HCT116 (cell line): ENCODE data around the gene HBG1. TPM values are rescaled to one million over a fixed set of nuclear protein-coding genes. Genes with fewer than 3 reads are reported as not detected.

ENCODE experiments used
- ATAC-seq: fragments of 200-7000 bp; cut with Tn5 transposase; 2 replicates; pipeline ENCODE4 v1.9.1; 2020; ENCODE audit warnings: mild to moderate bottlenecking, moderate library complexity
- BruUV-seq: library from RNA; stranded (reverse); fragments of 400-500 nt; replicated peaks from 2 replicates; lab custom pipeline; 2021; lab: Mats Ljungman, UMichigan
- CTCF ChIA-PET: fragments of 300-600 bp; sonication (Branson Sonifier 250); formaldehyde crosslinking; loops from one replicate; lab custom pipeline; 2021; ENCODE audit warnings: antibody characterized with exemption; lab: Charles Lee
- POLR2A ChIA-PET: fragments of 300-600, 350-600 bp; sonication (Branson Sonifier 250); formaldehyde crosslinking; loops from one replicate; lab custom pipeline; 2021; ENCODE audit warnings: antibody characterized with exemption; lab: Charles Lee
- RAD21 ChIA-PET, 2 experiments: fragments of 300-600 bp; sonication (Branson Sonifier 250); formaldehyde crosslinking; loops; one replicate each; lab custom pipeline; 2023; ENCODE audit warnings: low total read pairs in 2 of 2; ENCODE audit not compliant: uncharacterized antibody in 2 of 2, unreplicated experiment in 2 of 2, low non-redundant PET in 1 of 2; lab: Charles Lee
- DNase-seq: peaks from one replicate; pipeline ENCODE4 v3.0.0-alpha.2; 2010; ENCODE audit warnings: low read depth, low spot score
- H2AFZ ChIP-seq: fragments of 200-600 bp; shearing (Covaris generic), sonication (generic); 2 replicates; pipeline ENCODE4 v1.6.1; 2017; ENCODE audit warnings: low read depth, mixed run types, mixed read lengths, antibody characterized with exemption, low read length; ENCODE audit not compliant: poor library complexity, severe bottlenecking
- H3K27ac ChIP-seq: 2 replicates; pipeline ENCODE4 v1.5.1; 2012; ENCODE audit warnings: low read depth, low read length
- H3K27me3 ChIP-seq: fragments of 200-600 bp; sonication (generic); 2 replicates; pipeline ENCODE4 v1.6.1; 2016; ENCODE audit warnings: mixed run types, low read length, mixed read lengths; ENCODE audit not compliant: insufficient read depth
- H3K36me3 ChIP-seq, 2 experiments: fragments of 200-500 bp in 1 of 2; fragments of 200-600 bp in 1 of 2; sonication (Bioruptor generic) in 1 of 2; sonication (generic) in 1 of 2; 2 replicates each; pipeline versions ENCODE4 v1.5.1 to v1.6.1; 2014 to 2016; ENCODE audit warnings: low read length in 2 of 2, inconsistent platforms in 1 of 2, mixed read lengths in 1 of 2, mixed run types in 1 of 2; ENCODE audit not compliant: insufficient read depth in 2 of 2, control insufficient read depth in 1 of 2
- H3K4me1 ChIP-seq, 2 experiments: fragments of 200-600 bp in 1 of 2; sonication (generic) in 1 of 2; 2 replicates each; pipeline versions ENCODE4 v1.5.1 to v1.6.1; 2012 to 2017; ENCODE audit warnings: low read length in 2 of 2, inconsistent platforms in 1 of 2, mild to moderate bottlenecking in 1 of 2, mixed read lengths in 1 of 2, mixed run types in 1 of 2, moderate library complexity in 1 of 2; ENCODE audit not compliant: insufficient read depth in 2 of 2, control insufficient read depth in 1 of 2
- H3K4me2 ChIP-seq: fragments of 200-600 bp; sonication (generic); 2 replicates; pipeline ENCODE4 v1.6.1; 2017; ENCODE audit warnings: mixed run types, low read length, mixed read lengths
- H3K4me3 ChIP-seq, 2 experiments: fragments of 200-600 bp in 1 of 2; sonication (generic) in 1 of 2; replicated peaks in 1 of 2; 2 replicates each; pipeline ENCODE4 v1.5.1; 2011 to 2016; ENCODE audit warnings: low read length in 2 of 2, control low read depth in 1 of 2, low read depth in 1 of 2, mild to moderate bottlenecking in 1 of 2, mixed read lengths in 1 of 2, mixed run types in 1 of 2
- H3K79me2 ChIP-seq: fragments of 200-600 bp; sonication (generic); 2 replicates; pipeline ENCODE4 v1.6.1; 2017; ENCODE audit warnings: mild to moderate bottlenecking, mixed run types, low read length, moderate library complexity, mixed read lengths; ENCODE audit not compliant: insufficient read depth
- H3K9ac ChIP-seq: fragments of 200-600 bp; sonication (generic); 2 replicates; pipeline ENCODE4 v1.6.1; 2016; ENCODE audit warnings: low read length, mixed read lengths
- H3K9me2 ChIP-seq: fragments of 200-600 bp; sonication (generic), shearing (Covaris generic); 2 replicates; pipeline ENCODE4 v1.6.1; 2017; ENCODE audit warnings: mixed run types, mild to moderate bottlenecking, moderate library complexity; ENCODE audit not compliant: insufficient read depth
- H3K9me3 ChIP-seq, 2 experiments: fragments of 200-500 bp in 1 of 2; fragments of 200-600 bp in 1 of 2; sonication (Bioruptor generic) in 1 of 2; sonication (generic) in 1 of 2; 2 replicates each; pipeline ENCODE4 v1.6.1; 2014 to 2017; ENCODE audit warnings: low read length in 2 of 2, mixed read lengths in 2 of 2, inconsistent platforms in 1 of 2, low read depth in 1 of 2, mild to moderate bottlenecking in 1 of 2, mixed run types in 1 of 2, moderate library complexity in 1 of 2; ENCODE audit not compliant: control insufficient read depth in 1 of 2, insufficient read depth in 1 of 2
- H4K20me1 ChIP-seq: fragments of 200-600 bp; sonication (generic), shearing (Covaris generic); 2 replicates; pipeline ENCODE4 v1.6.1; 2017; ENCODE audit warnings: mixed run types, mild to moderate bottlenecking, moderate library complexity; ENCODE audit not compliant: insufficient read depth
- CEBPB ChIP-seq: IDR thresholded peaks from 2 replicates; pipeline ENCODE4 v1.6.1; 2012; ENCODE audit warnings: low read depth
- EGR1 ChIP-seq: IDR thresholded peaks from 2 replicates; pipeline ENCODE4 v1.6.1; 2012; ENCODE audit warnings: low read depth
- EZH2phosphoT487 ChIP-seq: fragments of 200-600 bp; IDR thresholded peaks from 2 replicates; pipeline ENCODE4 v1.6.1; 2018; ENCODE audit warnings: antibody characterized with exemption, borderline replicate concordance
- FOSL1 ChIP-seq: IDR thresholded peaks from 2 replicates; pipeline ENCODE4 v1.6.1; 2012; ENCODE audit warnings: low read depth
- JUND ChIP-seq: IDR thresholded peaks from 2 replicates; pipeline ENCODE4 v1.6.1; 2012
- MAX ChIP-seq: IDR thresholded peaks from 2 replicates; pipeline ENCODE4 v1.6.1; 2012
- RAD21 ChIP-seq: IDR thresholded peaks from 2 replicates; pipeline ENCODE4 v1.6.1; 2012; ENCODE audit warnings: low read depth, mild to moderate bottlenecking
- SP1 ChIP-seq: IDR thresholded peaks from 2 replicates; pipeline ENCODE4 v1.6.1; 2012; ENCODE audit warnings: low read depth
- SRF ChIP-seq: IDR thresholded peaks from 2 replicates; pipeline ENCODE4 v1.6.1; 2012; ENCODE audit warnings: low read depth
- TCF7L2 ChIP-seq: IDR thresholded peaks from 2 replicates; pipeline ENCODE4 v1.7.0; 2011; ENCODE audit warnings: borderline replicate concordance, inconsistent platforms; ENCODE audit not compliant: insufficient read depth, insufficient read length; ENCODE audit errors: extremely low read depth
- YY1 ChIP-seq: IDR thresholded peaks from 2 replicates; pipeline ENCODE4 v1.6.1; 2011; ENCODE audit warnings: low read length, low read depth, moderate library complexity, mild to moderate bottlenecking; ENCODE audit not compliant: insufficient replicate concordance; ENCODE audit errors: extremely low read depth
- ZBTB33 ChIP-seq: IDR thresholded peaks from 2 replicates; pipeline ENCODE4 v1.6.1; 2011; ENCODE audit warnings: mild to moderate bottlenecking, low read length, moderate library complexity; ENCODE audit not compliant: insufficient replicate concordance; ENCODE audit errors: extremely low read depth
- ZFX ChIP-seq: fragments of 450-650 bp; IDR thresholded peaks from 2 replicates; pipeline ENCODE4 v1.6.1; 2017
- ZNF274 ChIP-seq: fragments of 200-500 bp; sonication (Bioruptor generic); IDR thresholded peaks from 2 replicates; pipeline ENCODE4 v1.6.1; 2014; ENCODE audit warnings: mild to moderate bottlenecking, low read depth, low read length, inconsistent platforms
- intact Hi-C: fragments of 100-400 bp; cut with micrococcal nuclease; formaldehyde crosslinking; loops from 2 replicates; pipeline ENCODE4 v1.10.0; 2022
- total RNA-seq: library from RNA; stranded (reverse); gene quantifications from one replicate; pipeline ENCODE4 v1.2.1, GENCODE V29; 2021; ENCODE audit not compliant: unreplicated experiment

HBG1 gene
- total RNA-seq, 1 experiment from 2014 or later, result 3.6 TPM

GRCh38 chr11:5286351-5286750, 36.7 kb upstream of the HBG1 start (continued):
- TF ChIP-seq EGR1, result no peak
- TF ChIP-seq YY1, result no peak
- TF ChIP-seq FOSL1, result no peak
- no peak for TF ChIP-seq RAD21
- no peak for TF ChIP-seq ZNF274

- ATAC-seq, result no peak
- no peak for DNase-seq
These were observed 36.2 kb upstream of the HBG1 start for GRCh38 chr11:5285703-5286340.

GRCh38 chr11:5284637-5285036, 35.0 kb upstream of the HBG1 start:
- RAD21 ChIA-PET, result no interaction called here
- ATAC-seq, result no peak
- TF ChIP-seq FOSL1 (no peak), MAX (no peak), ZFX (no peak), ZBTB33 (no peak), SP1 (no peak), TCF7L2 (no peak), JUND (no peak), RAD21 (no peak), EZH2phosphoT487 (no peak), SRF (no peak)

More at GRCh38 chr11:5285703-5286340, 36.2 kb upstream of the HBG1 start:
- intact Hi-C loops, result no loop called here
- H3K4me2 ChIP-seq, result no peak overlapping the region
- no peak overlapping the region for H3K9ac ChIP-seq
- no peaks in the 10 kb centered on the region for H3K27me3 ChIP-seq
- no peaks in the 10 kb centered on the region for H4K20me1 ChIP-seq
- H3K27ac ChIP-seq, result no peak overlapping the region
- no TSS peak for BruUV-seq
- RAD21 ChIA-PET, result no interaction called here
- no peak for TF ChIP-seq ZNF274
- no peak for TF ChIP-seq CEBPB
- POLR2A ChIA-PET, result no interaction called here
- H3K9me3 ChIP-seq, result no peaks in the 10 kb centered on the region
- CTCF ChIA-PET, result no interaction called here
- H3K4me3 ChIP-seq, result no peak overlapping the region
- H3K36me3 ChIP-seq, result no peaks in the 10 kb centered on the region
- no peaks in the 10 kb centered on the region for H3K9me2 ChIP-seq
- peaks cover 11 to 20% of the 10 kb centered on the region in 2 experiments for H3K4me1 ChIP-seq
- no peaks in the 10 kb centered on the region for H3K79me2 ChIP-seq
- no peak overlapping the region for H2AFZ ChIP-seq

More at GRCh38 chr11:5284637-5285036, 35.0 kb upstream of the HBG1 start:
- no peak overlapping the region for H3K4me2 ChIP-seq
- no peak for DNase-seq
- ChIA-PET POLR2A (no interaction called here), CTCF (no interaction called here)
- BruUV-seq, result no TSS peak
- peaks cover 18 to 29% of the 10 kb centered on the region in 2 experiments for H3K4me1 ChIP-seq
- H3K36me3 ChIP-seq, result no peaks in the 10 kb centered on the region
- no peak overlapping the region for H3K27ac ChIP-seq
- intact Hi-C loops, result no loop called here
- H3K79me2 ChIP-seq, result no peaks in the 10 kb centered on the region
- no peaks in the 10 kb centered on the region for H4K20me1 ChIP-seq
- H3K9me2 ChIP-seq, result no peaks in the 10 kb centered on the region
- no peaks in the 10 kb centered on the region for H3K9me3 ChIP-seq
- H2AFZ ChIP-seq, result no peak overlapping the region
- no peak overlapping the region for H3K9ac ChIP-seq
- no peaks in the 10 kb centered on the region for H3K27me3 ChIP-seq
- no peak overlapping the region for H3K4me3 ChIP-seq
